ENCODE measurements around the gene LCORL.

DNA sequence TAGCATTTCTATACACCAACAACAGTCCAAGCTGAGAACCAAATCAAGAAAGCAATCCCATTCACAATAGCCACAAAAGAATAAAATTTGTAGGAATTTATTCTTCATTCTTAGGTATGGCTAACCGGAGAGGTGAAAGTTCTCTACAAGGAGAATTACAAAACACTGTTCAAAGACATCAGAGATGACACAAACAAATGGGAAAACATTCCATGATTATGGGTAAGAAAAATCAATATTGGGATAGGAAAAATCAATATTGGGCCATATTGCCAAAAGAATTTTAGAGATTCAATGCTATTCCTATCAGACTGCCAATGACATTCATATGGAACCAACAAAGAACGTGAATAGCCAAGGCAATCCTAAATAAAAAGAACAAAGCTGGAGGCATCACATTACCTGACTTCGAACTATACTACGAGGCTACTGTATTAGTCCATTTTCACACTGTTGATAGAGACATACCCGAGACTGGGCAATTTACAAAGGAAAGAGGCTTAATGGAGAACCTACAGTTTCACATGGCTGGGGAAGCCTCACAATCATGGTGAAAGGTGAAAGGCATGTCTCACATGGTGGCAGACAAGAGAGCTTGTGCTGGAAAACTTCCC is 161.7 kb downstream of the LCORL start:
- TF ChIP-seq, protein P1, sequence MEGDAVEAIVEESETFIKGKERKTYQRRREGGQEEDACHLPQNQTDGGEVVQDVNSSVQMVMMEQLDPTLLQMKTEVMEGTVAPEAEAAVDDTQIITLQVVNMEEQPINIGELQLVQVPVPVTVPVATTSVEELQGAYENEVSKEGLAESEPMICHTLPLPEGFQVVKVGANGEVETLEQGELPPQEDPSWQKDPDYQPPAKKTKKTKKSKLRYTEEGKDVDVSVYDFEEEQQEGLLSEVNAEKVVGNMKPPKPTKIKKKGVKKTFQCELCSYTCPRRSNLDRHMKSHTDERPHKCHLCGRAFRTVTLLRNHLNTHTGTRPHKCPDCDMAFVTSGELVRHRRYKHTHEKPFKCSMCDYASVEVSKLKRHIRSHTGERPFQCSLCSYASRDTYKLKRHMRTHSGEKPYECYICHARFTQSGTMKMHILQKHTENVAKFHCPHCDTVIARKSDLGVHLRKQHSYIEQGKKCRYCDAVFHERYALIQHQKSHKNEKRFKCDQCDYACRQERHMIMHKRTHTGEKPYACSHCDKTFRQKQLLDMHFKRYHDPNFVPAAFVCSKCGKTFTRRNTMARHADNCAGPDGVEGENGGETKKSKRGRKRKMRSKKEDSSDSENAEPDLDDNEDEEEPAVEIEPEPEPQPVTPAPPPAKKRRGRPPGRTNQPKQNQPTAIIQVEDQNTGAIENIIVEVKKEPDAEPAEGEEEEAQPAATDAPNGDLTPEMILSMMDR (IDR thresholded peaks at IDR 0.05; ENCODE audit: insufficient read depth, low read depth, low read length) = no peak
- TF ChIP-seq EZH2 (IDR thresholded peaks at IDR 0.05; ENCODE audit: insufficient read depth, low read length) = no peak
